WERI-Rb-1 (cell line): ENCODE results near the gene CDH23.

ENCODE experiments used
- DNase-seq: peaks from one replicate; pipeline ENCODE4 v3.0.0-alpha.2; 2020
- H3K27ac ChIP-seq: fragments of 250-450 bp; sonication (Bioruptor Pico); 2 replicates; pipeline ENCODE4 v1.5.1; 2020; ENCODE audit warnings: mild to moderate bottlenecking, moderate library complexity
- H3K27me3 ChIP-seq: fragments of 250-450 bp; sonication (Bioruptor Pico); 2 replicates; pipeline ENCODE4 v1.5.1; 2021; ENCODE audit warnings: mild to moderate bottlenecking, low read depth, moderate library complexity; ENCODE audit not compliant: insufficient read depth, severe bottlenecking
- H3K36me3 ChIP-seq: fragments of 250-450 bp; sonication (Bioruptor Pico); 2 replicates; pipeline ENCODE4 v1.5.1; 2020; ENCODE audit warnings: mild to moderate bottlenecking, moderate library complexity
- H3K4me3 ChIP-seq: 2 replicates; pipeline ENCODE4 v1.5.1; 2011; ENCODE audit warnings: low read depth, mild to moderate bottlenecking, control low read depth, low read length
- H3K9me3 ChIP-seq: fragments of 250-450 bp; sonication (Bioruptor Pico); 2 replicates; pipeline ENCODE4 v1.5.1; 2021; ENCODE audit warnings: mild to moderate bottlenecking, moderate library complexity; ENCODE audit not compliant: severe bottlenecking
- TF ChIP-seq, protein P1 (sequence below): IDR thresholded peaks from 2 replicates; pipeline ENCODE4 v1.5.1; 2011; ENCODE audit warnings: low read depth, mild to moderate bottlenecking, control low read depth, inconsistent platforms, low read length

The CDH23 gene

DNA sequence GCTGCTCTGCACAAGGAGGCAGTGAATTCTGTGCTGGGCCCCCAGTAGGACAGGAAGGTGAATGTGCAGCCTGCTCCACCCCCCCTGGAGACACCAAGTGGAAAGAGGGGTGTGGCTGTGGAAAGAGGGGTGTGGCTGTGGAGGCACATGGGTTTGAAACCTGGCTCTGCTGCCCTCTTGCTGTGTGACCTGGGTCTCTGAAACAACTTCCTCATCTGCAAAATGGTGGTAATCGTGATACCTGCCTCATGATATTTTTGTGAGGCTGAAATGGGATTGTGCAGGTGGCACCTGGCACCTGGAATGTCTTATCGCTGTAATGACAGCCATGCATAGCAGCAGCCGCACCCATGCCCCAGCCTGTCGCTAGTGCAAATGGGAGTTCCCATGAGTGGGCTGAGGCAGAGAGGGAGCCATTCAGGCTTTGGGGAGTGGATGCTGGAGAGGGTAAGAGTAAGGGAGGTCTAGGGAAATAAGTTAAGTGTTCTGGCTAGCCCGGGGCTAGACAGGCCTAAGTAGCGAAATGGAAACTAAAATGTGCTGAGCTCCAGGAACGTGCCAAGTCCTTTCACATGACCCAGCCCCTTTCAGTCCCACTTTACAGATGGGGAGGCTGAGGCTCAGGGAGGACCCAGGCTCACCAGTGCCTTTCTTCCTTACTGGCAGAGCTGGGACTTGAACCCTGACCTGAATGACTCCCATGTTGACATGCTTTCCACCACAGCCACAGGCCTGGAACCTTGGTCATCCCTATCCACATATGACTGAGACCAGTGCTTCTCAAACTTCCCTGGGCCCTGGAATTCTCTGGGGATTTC is 287.8 kb downstream of the CDH23 start:
- H3K27ac ChIP-seq, result 0 out of 2 replicates have a peak overlapping the region, but pooled peaks have one; percentile 4
- H3K4me3 ChIP-seq, result no peak overlapping the region
- peaks cover 4% of the 10 kb centered on the region for H3K9me3 ChIP-seq
- H3K27me3 ChIP-seq, result no peaks in the 10 kb centered on the region
- peaks cover 64% of the 10 kb centered on the region for H3K36me3 ChIP-seq
- TF ChIP-seq, protein P1, sequence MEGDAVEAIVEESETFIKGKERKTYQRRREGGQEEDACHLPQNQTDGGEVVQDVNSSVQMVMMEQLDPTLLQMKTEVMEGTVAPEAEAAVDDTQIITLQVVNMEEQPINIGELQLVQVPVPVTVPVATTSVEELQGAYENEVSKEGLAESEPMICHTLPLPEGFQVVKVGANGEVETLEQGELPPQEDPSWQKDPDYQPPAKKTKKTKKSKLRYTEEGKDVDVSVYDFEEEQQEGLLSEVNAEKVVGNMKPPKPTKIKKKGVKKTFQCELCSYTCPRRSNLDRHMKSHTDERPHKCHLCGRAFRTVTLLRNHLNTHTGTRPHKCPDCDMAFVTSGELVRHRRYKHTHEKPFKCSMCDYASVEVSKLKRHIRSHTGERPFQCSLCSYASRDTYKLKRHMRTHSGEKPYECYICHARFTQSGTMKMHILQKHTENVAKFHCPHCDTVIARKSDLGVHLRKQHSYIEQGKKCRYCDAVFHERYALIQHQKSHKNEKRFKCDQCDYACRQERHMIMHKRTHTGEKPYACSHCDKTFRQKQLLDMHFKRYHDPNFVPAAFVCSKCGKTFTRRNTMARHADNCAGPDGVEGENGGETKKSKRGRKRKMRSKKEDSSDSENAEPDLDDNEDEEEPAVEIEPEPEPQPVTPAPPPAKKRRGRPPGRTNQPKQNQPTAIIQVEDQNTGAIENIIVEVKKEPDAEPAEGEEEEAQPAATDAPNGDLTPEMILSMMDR, result peak; percentile 33; the same call in 1 of the 2 replicates
- DNase-seq, result peak; percentile 58

DNA sequence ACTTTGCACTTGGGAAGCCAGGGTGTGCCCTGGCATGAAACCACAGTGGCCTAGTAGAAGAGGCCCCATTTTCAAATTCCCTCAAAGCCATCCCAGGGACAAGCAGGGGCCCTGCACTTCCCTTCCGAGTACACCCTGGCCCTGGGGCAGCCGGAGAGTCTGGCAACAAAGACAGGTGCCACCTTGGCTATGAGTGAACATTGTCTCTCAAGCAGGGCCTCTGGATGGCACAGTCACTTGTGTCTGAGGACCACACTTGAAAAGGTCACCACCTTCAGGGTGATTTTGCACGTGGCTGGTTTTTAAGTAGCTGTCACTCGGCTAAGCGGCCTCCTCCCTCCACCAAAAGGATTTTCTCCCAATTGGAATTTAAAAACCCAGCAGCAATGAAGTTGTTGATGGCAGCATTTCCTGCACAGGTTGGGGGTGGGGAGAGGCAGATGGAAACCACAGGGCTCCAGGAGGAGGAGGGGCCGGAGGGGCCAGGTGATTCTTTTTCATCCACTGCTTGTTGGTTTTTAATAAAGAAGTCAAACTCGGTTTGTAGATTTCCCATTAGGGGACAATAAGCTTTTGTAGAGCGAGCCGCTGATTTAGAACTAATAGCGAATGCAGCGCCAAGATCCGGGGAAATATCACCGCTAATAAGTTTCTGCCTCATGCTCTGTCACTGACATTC is 289.0 kb downstream of the CDH23 start:
- peak; percentile 55 for DNase-seq
- Histone ChIP-seq H3K9me3 (peaks cover 4% of the 10 kb centered on the region), H3K27ac (peak overlapping the region; percentile 35), H3K36me3 (peaks cover 63% of the 10 kb centered on the region), H3K27me3 (no peaks in the 10 kb centered on the region), H3K4me3 (no peak overlapping the region)
- TF ChIP-seq, protein P1, result no peak

DNA sequence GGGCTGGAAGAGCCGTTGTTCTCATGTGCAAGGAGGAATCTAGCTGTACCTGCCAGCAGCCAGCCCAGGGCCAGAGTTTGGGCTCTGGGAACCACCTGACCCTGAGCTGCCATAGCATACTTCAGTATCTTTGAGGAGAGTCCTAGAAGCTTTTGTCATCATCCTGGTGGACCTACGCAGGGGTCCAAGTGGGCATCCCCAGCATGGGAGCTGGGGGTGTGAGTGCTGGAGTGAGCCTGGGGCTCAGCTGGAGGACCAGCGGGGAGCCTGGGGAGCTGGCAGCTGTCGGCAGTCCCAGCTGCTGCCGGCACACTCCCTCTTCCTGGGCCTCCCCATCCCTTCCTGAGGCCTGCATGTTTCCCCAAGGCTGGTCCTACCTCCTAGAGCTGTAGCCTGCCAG is 290.4 kb downstream of the CDH23 start:
- H3K27me3 ChIP-seq, result no peaks in the 10 kb centered on the region
- no peak overlapping the region for H3K4me3 ChIP-seq
- TF ChIP-seq, protein P1, result no peak
- H3K27ac ChIP-seq, result no peak overlapping the region
- H3K9me3 ChIP-seq, result peaks cover 4% of the 10 kb centered on the region
- H3K36me3 ChIP-seq, result peaks cover 64% of the 10 kb centered on the region
- no peak for DNase-seq

DNA sequence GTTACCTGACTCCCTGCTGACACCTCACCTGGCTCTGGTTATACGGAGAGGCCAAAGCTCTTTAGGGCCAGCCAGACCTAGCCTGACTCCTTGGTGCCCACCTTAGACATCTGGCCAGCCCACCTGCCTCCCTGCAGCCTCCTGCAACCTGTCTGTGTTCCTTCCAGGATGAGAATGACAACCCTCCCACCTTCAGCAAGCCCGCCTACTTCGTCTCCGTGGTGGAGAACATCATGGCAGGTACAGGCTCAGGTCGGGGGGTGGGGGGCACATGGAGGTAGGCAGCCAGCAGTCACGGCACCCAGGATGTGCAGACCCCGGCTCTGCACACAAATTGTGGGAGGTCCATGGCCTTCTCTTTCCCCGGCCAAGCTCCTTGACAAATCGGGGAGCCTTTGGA is 290.8 kb downstream of the CDH23 start:
- DNase-seq, result no peak
- Histone ChIP-seq H3K9me3 (peaks cover 4% of the 10 kb centered on the region), H3K27ac (no peak overlapping the region), H3K27me3 (no peaks in the 10 kb centered on the region), H3K4me3 (no peak overlapping the region), H3K36me3 (peaks cover 64% of the 10 kb centered on the region)
- TF ChIP-seq, protein P1, result no peak

DNA sequence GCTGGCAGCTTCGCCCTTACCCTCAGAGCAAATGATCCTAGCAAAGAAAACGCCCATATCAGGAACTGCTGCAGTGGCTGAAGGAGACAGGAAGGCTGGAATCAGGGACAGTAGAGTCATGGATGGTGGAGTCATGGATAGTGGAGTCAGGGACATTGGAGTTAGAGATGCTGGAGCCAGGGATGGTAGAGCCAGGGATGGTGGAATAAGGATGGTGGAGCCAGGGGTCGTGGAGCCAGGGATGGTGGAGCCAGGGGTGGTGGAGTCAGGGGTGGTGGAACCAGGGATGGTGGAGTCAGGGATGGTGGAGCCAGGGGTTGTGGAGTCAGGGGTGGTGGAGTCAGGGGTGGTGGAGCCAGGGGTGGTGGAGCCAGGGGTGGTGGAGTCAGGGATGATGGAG is 291.5 kb downstream of the CDH23 start:
- Histone ChIP-seq H3K36me3 (peaks cover 63% of the 10 kb centered on the region), H3K4me3 (no peak overlapping the region), H3K9me3 (peaks cover 4% of the 10 kb centered on the region), H3K27me3 (no peaks in the 10 kb centered on the region), H3K27ac (no peak overlapping the region)
- DNase-seq, result no peak
- TF ChIP-seq, protein P1, result no peak
